ENCODE measurements around the gene CHRNB4.

CHRNB4 gene

DNA sequence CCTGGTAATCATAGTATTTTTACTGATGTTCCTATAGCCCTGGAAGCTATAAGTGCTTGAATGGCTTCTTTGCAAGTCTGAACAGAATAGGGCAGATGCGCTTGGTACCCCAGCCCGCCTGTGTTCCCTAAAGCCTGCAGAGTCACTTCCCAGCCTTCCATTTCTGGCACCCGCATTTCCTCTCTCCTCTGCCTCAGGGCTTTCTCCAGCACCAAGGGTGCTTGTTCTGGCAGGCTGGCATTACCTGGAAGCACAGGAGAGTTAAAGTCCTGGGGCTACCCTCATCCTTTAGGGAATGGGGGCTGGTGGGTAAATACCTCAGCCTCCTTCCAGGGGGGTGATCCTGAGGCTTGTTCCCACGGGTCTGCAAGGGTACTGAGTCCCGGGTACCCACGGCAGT lies 12.8 kb downstream of the CHRNB4 start:
- Histone ChIP-seq H3K27me3 (ENCODE audit: control insufficient read depth, insufficient read depth, low read length) (no peaks in the 10 kb centered on the region), H3K9ac (ENCODE audit: low read length) (no peak overlapping the region), H3K4me3 (ENCODE audit: low read length) (no peak overlapping the region), H3K9me3 (ENCODE audit: control insufficient read depth, low read depth, low read length) (no peaks in the 10 kb centered on the region), H3K27ac (ENCODE audit: low read length) (no peak overlapping the region), H3K4me1 (ENCODE audit: control insufficient read depth, low read depth, low read length) (no peaks in the 10 kb centered on the region), H3K36me3 (ENCODE audit: control insufficient read depth, low read depth, low read length) (no peaks in the 10 kb centered on the region)

DNA sequence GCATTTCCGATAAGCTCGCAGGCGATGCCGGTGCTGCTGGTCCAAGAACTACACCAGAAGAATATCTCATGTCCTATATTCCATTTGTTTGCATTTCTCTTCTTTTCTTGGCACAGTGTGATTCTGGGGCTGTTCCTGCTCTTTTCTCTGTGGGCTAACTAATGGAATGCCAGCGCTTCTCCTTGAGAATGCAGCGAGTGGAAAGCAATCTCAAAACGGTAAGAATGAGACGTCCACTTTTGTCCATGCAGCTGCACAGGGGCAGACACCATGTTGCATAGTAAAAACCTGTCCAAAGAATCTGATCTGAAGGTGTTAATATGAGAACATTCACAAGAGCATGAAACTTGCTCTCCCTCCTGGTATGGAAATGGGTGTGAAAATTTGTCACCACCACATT lies 13.7 kb downstream of the CHRNB4 start:
- no peak overlapping the region for H3K9ac ChIP-seq (ENCODE audit: low read length)

DNA sequence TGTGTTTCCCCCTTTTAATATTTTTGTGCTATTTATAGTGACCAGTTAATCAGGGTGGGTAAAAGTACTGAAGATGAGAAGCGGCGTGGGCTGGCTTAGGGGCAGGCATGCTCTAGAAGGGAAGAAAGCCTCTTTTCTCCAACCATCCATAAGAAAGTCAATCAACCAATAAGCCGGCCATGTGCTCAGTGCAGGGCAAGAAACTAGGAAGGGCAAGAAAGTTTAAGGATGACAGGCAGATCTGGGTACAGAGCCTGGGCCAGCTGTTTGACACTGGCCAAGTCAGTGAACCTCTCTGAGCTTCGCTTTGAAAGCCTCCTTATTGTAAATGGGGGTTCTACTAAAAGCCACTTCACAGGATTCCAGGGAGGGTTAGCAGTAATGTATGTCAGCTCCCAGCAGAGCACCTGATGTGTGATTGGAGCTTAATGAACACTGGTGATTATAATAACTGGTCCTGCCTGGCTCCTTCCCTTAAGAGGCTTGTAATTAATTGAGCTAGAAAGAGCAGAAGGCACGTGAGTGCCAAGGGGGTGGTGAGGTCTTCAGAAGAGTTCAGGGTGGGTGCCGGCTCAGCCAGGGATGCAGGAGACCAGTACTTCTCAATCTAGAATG lies 14.5 kb downstream of the CHRNB4 start:
- no peaks in the 10 kb centered on the region for H3K36me3 ChIP-seq (ENCODE audit: control insufficient read depth, low read depth, low read length)
- H3K9ac ChIP-seq (ENCODE audit: low read length): no peak overlapping the region
- no peak overlapping the region for H3K4me3 ChIP-seq (ENCODE audit: low read length)
- no peak overlapping the region for H3K27ac ChIP-seq (ENCODE audit: low read length)
- H3K4me1 ChIP-seq (ENCODE audit: control insufficient read depth, low read depth, low read length): no peaks in the 10 kb centered on the region
- peaks cover 14% of the 10 kb centered on the region for H3K27me3 ChIP-seq (ENCODE audit: control insufficient read depth, insufficient read depth, low read length)
- H3K9me3 ChIP-seq (ENCODE audit: control insufficient read depth, low read depth, low read length): no peaks in the 10 kb centered on the region

More for the DNA sequence above, 13.7 kb downstream of the CHRNB4 start:
- no peak overlapping the region for H3K4me3 ChIP-seq (ENCODE audit: low read length)
- H3K27ac ChIP-seq (ENCODE audit: low read length): no peak overlapping the region
- H3K36me3 ChIP-seq (ENCODE audit: control insufficient read depth, low read depth, low read length): no peaks in the 10 kb centered on the region
- peaks cover 5% of the 10 kb centered on the region for H3K27me3 ChIP-seq (ENCODE audit: control insufficient read depth, insufficient read depth, low read length)
- H3K9me3 ChIP-seq (ENCODE audit: control insufficient read depth, low read depth, low read length): no peaks in the 10 kb centered on the region
- H3K4me1 ChIP-seq (ENCODE audit: control insufficient read depth, low read depth, low read length): no peaks in the 10 kb centered on the region

DNA sequence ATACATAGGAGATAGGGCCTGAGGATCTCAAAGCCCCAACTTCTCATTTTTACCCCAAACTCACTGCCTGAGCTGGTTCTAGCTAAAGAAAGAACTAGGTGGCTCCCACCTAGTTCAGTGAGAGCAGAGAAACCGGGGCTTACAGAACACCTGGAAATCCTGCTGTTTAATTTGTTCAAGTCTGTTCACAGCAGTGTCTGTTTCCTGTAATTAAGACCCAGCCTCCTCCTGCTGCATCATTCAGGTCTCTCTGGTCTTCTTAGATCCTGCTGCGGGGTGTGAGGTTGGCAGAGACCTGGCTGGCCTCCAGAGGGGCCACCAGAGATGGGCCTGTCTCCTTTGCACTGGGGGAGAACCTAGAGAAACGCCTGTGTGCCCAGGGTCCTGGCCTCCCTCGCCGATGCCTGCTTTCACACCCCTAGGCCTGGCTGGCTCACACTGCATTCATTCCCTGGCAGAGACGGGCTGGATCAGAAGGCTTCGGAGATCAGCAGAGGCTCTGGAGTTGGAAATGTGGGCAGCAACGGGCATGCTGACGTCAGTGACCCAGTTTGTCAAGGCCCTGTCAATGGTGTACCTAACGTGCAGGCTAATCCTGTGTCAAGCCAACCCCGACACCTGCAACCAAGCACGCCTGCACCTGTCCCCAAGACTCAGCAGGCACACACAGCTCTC lies 15.3 kb downstream of the CHRNB4 start:
- Histone ChIP-seq H3K9ac (ENCODE audit: low read length) (no peak overlapping the region), H3K4me1 (ENCODE audit: control insufficient read depth, low read depth, low read length) (no peaks in the 10 kb centered on the region), H3K27ac (ENCODE audit: low read length) (no peak overlapping the region), H3K27me3 (ENCODE audit: control insufficient read depth, insufficient read depth, low read length) (peaks cover 21% of the 10 kb centered on the region), H3K4me3 (ENCODE audit: low read length) (no peak overlapping the region), H3K36me3 (ENCODE audit: control insufficient read depth, low read depth, low read length) (no peaks in the 10 kb centered on the region), H3K9me3 (ENCODE audit: control insufficient read depth, low read depth, low read length) (no peaks in the 10 kb centered on the region)

DNA sequence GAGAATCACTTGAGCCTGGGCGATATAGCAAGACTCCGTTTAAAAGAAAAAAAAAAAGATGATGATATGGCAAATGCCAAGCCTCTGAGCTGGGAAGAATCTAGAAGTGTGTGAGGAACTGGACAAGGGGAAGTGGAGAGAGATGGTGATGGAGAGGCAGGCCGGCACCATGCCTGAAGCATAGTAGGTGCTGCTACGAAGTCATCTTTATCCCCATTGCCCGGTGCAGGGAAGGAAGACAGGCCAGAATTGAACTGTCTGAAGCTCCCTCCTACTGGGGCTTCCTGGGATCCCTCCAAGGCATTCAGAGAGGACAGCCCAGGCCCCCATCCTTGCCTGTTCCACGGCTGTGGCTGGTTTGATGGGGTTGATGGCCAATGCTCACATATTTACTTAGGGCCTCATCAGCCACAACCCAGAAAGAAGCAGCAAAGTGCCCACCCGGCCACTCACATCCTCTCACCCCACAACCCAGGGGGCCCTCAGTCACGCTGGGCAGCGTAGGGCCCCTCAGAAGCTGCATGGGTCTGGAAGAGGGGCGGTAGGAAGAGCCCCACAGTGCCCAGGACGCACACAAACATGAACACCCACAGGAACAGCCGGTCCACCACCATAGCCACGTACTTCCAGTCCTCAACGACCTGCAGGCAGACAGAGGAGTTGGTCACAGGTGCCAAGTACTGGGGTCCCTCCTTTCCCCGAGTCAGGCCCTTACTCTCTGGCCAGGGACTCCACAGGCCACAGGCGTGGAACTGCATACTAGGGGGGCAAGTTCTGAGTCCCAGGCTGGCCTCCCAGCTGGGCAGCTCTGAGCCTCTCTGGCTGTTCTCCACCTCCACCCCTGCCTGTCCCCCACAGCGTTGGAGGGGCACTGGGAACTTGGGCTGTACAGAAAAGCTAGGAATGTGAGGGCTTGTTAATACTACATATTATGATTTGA lies 16.1 kb downstream of the CHRNB4 start:
- Histone ChIP-seq H3K9me3 (ENCODE audit: control insufficient read depth, low read depth, low read length) (no peaks in the 10 kb centered on the region), H3K27ac (ENCODE audit: low read length) (no peak overlapping the region), H3K4me1 (ENCODE audit: control insufficient read depth, low read depth, low read length) (no peaks in the 10 kb centered on the region), H3K36me3 (ENCODE audit: control insufficient read depth, low read depth, low read length) (no peaks in the 10 kb centered on the region), H3K27me3 (ENCODE audit: control insufficient read depth, insufficient read depth, low read length) (peaks cover 29% of the 10 kb centered on the region), H3K4me3 (ENCODE audit: low read length) (no peak overlapping the region), H3K9ac (ENCODE audit: low read length) (no peak overlapping the region)

DNA sequence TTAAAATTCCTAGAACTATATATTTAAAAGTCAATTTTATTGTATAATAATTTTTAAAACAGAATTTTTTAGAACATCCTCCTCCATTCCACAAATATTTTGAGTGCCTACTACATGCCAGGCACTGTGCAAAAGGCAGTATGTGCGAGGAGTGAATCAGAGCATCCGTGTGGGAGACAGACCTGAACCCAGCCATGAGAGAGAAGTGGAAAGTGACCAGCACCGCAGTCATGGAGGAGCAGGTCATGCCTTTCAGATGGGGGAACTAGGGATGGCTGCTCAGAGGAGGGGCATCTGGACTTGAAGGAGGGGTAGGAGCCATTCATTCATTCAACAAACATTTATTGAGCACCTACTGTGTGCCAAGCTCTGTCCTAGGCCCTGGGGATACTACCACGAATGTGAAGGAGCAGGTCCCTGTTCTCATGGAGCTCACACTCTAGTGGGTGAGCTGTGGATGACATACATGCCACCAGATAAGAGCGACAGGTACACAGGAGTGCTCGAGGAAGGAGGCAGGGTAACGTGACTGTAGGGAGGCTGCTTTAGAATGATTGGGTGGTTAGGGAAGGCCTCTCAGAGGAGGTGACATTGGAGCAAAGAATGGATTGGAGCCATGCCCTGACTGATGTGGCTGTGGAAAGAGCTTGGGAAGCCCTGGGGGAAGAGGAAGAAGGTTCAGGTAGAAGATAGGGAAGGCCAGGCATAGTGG lies 17.1 kb downstream of the CHRNB4 start:
- Histone ChIP-seq H3K4me1 (ENCODE audit: control insufficient read depth, low read depth, low read length) (no peaks in the 10 kb centered on the region), H3K27me3 (ENCODE audit: control insufficient read depth, insufficient read depth, low read length) (peaks cover 39% of the 10 kb centered on the region), H3K9me3 (ENCODE audit: control insufficient read depth, low read depth, low read length) (no peaks in the 10 kb centered on the region), H3K27ac (ENCODE audit: low read length) (no peak overlapping the region), H3K4me3 (ENCODE audit: low read length) (no peak overlapping the region), H3K36me3 (ENCODE audit: control insufficient read depth, low read depth, low read length) (no peaks in the 10 kb centered on the region), H3K9ac (ENCODE audit: low read length) (no peak overlapping the region)

DNA sequence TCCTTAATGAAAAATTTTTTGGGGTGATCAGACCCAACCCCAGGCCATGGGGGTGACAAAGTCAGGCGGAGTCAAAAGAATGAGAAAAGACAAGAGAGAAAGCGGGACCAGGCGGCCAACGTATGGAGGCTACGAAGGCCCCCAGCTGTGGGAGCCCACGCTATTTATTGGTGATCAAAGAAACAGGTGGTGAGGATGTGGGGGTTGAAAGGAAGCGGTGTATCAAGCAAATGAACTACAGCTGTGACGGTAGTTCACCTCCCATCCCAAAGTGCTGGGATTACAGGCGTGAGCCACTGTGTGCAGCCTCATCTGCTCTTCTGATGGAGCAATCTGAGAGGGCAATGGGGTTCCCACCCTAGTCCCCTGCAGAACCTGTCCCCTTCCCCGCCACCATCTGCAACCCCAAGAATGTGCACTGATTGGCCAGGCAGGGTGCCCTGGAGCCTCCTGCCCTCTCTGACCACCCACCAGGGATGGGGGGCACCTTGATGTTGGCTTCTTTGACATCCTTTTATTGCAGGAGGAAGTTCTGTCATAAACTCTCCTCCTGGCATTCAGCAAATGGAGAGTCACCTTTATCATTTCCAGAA lies 19.1 kb downstream of the CHRNB4 start:
- H3K27me3 ChIP-seq (ENCODE audit: control insufficient read depth, insufficient read depth, low read length): peaks cover 44% of the 10 kb centered on the region
- H3K4me3 ChIP-seq (ENCODE audit: low read length): no peak overlapping the region
- H3K27ac ChIP-seq (ENCODE audit: low read length): no peak overlapping the region
- no peaks in the 10 kb centered on the region for H3K36me3 ChIP-seq (ENCODE audit: control insufficient read depth, low read depth, low read length)
- H3K9ac ChIP-seq (ENCODE audit: low read length): no peak overlapping the region
- H3K4me1 ChIP-seq (ENCODE audit: control insufficient read depth, low read depth, low read length): no peaks in the 10 kb centered on the region
- H3K9me3 ChIP-seq (ENCODE audit: control insufficient read depth, low read depth, low read length): no peaks in the 10 kb centered on the region

DNA sequence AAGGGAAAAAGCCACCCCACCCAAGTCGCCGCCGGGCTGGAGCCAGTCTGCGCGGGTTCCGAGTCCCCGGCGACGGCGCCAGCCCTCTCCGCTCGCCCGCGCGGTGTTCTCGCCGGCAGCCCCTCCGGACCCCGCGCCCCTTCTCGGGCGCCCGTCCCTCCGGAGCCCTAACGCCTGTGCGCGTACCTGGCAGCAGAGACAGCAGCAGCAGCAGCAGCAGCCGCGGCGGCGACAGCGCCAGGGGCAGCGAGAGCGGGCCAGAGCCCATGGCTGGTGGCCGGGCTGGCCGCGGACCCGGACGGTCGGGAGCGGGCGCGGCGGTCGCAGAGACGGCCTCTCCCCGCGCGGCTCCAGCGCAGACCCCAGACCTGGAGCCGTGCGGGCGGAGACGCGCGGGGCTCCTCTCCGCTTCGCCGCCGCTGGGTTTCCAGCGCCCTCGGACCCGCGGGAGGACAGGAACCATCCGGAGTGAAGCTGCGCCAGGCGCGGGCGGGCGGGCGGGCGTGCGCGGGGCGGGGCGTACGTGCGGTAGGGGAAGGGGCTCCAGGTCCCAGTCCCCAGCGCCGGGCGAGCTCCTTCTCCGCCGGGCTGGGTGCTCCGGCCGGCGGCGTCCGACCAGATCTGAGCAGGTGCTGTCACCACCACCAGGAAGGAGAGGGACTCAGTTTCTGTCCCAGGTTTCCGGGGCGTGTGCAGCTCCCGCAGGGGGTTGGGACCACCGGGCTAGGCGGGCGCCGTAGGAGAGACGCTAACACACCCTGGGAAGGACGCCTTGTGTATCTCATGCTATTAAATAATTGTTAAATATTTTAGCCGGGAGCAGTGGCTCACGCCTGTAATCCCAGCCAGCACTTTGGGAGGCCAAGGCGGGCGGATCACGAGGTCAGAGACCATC lies 20.2 kb downstream of the CHRNB4 start, which contains the start of gene CHRNA3:
Gene CHRNA3, minus strand, starts transcription at position 470 of the 895 bp plus-strand sequence. Its CDS starts 202 bp downstream, at position 268.
- H3K36me3 ChIP-seq (ENCODE audit: control insufficient read depth, low read depth, low read length): no peaks in the 10 kb centered on the region
- H3K27me3 ChIP-seq (ENCODE audit: control insufficient read depth, insufficient read depth, low read length): peaks cover 44% of the 10 kb centered on the region
- peak within 1 kb of the TSS; percentile 56 for H3K4me3 ChIP-seq (ENCODE audit: low read length)
- H3K9me3 ChIP-seq (ENCODE audit: control insufficient read depth, low read depth, low read length): no peaks in the 10 kb centered on the region
- H3K9ac ChIP-seq (ENCODE audit: low read length): no peak within 1 kb of the TSS
- H3K27ac ChIP-seq (ENCODE audit: low read length): no peak within 1 kb of the TSS
- H3K4me1 ChIP-seq (ENCODE audit: control insufficient read depth, low read depth, low read length): no peaks in the 10 kb centered on the region

DNA sequence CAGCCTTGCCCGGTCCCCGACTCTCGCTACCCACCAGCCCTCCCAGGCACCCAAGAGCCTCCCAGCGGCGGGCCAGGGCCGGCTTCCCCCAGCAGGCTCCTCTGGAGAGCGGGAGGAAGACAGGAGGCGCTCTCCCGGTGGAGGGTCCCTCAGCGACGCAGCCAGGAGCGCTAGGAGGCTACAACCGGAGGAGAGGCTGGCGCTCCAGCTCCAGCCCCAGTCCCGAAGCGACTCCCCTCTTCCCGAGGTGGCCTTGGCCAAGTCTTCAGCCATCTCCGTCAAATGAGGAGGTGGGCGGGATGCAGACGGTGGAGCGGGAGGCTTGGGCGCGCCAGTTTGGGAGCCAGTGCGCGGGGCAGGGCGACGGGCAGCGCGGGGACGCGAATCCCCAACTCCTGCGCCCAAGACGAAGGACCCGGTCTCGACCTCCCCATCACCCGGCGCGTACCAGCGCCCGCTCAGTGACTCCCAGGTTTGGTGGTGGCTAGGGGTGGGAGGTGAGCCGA lies 20.9 kb downstream of the CHRNB4 start:
- Histone ChIP-seq H3K9ac (ENCODE audit: low read length) (no peak overlapping the region), H3K36me3 (ENCODE audit: control insufficient read depth, low read depth, low read length) (no peaks in the 10 kb centered on the region), H3K9me3 (ENCODE audit: control insufficient read depth, low read depth, low read length) (no peaks in the 10 kb centered on the region), H3K4me3 (ENCODE audit: low read length) (peak overlapping the region; percentile 56), H3K4me1 (ENCODE audit: control insufficient read depth, low read depth, low read length) (no peaks in the 10 kb centered on the region), H3K27ac (ENCODE audit: low read length) (no peak overlapping the region), H3K27me3 (ENCODE audit: control insufficient read depth, insufficient read depth, low read length) (peaks cover 44% of the 10 kb centered on the region)

Data from iPS-18a (cell line).